Hepatocyte (in vitro differentiated cells): ENCODE data around the gene CCRL2. TPM values are rescaled to one million over a fixed set of nuclear protein-coding genes. Genes with fewer than 3 reads are reported as not detected.
A peak's percentile ranks its signal among the peaks of the same experiment; 100 is the strongest.

Source experiments
- DNase-seq: peaks from one replicate; pipeline ENCODE4 v3.0.0-alpha.2; 2016; ENCODE audit warnings: low spot score
- H2AFZ ChIP-seq: fragments of 200-600 bp; sonication (generic); 2 replicates; pipeline ENCODE4 v1.6.0; 2016; ENCODE audit warnings: antibody characterized with exemption, mild to moderate bottlenecking
- H3K27ac ChIP-seq: fragments of 200-600 bp; sonication (generic); 2 replicates; pipeline ENCODE4 v1.5.1; 2016; ENCODE audit warnings: mild to moderate bottlenecking
- H3K27me3 ChIP-seq: fragments of 200-600 bp; sonication (generic); 2 replicates; pipeline ENCODE4 v1.6.1; 2016
- H3K36me3 ChIP-seq: fragments of 200-600 bp; sonication (generic); replicated peaks from 2 replicates; pipeline ENCODE4 v1.5.1; 2016; ENCODE audit warnings: low read depth; ENCODE audit not compliant: insufficient read depth
- H3K4me1 ChIP-seq: fragments of 200-600 bp; sonication (generic); 2 replicates; pipeline ENCODE4 v1.5.1; 2016; ENCODE audit warnings: mild to moderate bottlenecking, moderate library complexity; ENCODE audit not compliant: insufficient read depth
- H3K4me2 ChIP-seq: fragments of 200-600 bp; sonication (generic); 2 replicates; pipeline ENCODE4 v1.6.0; 2016
- H3K4me3 ChIP-seq: fragments of 200-600 bp; sonication (generic); 2 replicates; pipeline ENCODE4 v1.5.1; 2016; ENCODE audit warnings: mild to moderate bottlenecking
- H3K79me2 ChIP-seq: fragments of 200-600 bp; sonication (generic); 2 replicates; pipeline ENCODE4 v1.6.0; 2017; ENCODE audit warnings: mild to moderate bottlenecking
- H3K9me2 ChIP-seq: fragments of 200-600 bp; sonication (generic); replicated peaks from 2 replicates; pipeline ENCODE4 v1.6.0; 2017; ENCODE audit warnings: mild to moderate bottlenecking; ENCODE audit not compliant: insufficient read depth
- H3K9me3 ChIP-seq: fragments of 200-600 bp; sonication (generic); 2 replicates; pipeline ENCODE4 v1.5.1; 2016; ENCODE audit warnings: low read depth, mild to moderate bottlenecking
- H4K20me1 ChIP-seq: fragments of 200-600 bp; sonication (generic); 2 replicates; pipeline ENCODE4 v1.6.0; 2016; ENCODE audit warnings: mild to moderate bottlenecking; ENCODE audit not compliant: insufficient read depth, poor library complexity, severe bottlenecking
- EZH2 ChIP-seq: fragments of 200-600 bp; sonication (generic); IDR thresholded peaks from 2 replicates; pipeline ENCODE4 v1.6.1; 2016; ENCODE audit warnings: antibody characterized with exemption, mild to moderate bottlenecking, borderline replicate concordance
- EZH2phosphoT487 ChIP-seq: fragments of 200-600 bp; sonication (generic); IDR thresholded peaks from one replicate; pipeline ENCODE4 v1.6.1; 2018; ENCODE audit warnings: antibody characterized with exemption, mild to moderate bottlenecking, low read depth, moderate library complexity; ENCODE audit not compliant: unreplicated experiment, severe bottlenecking
- WGBS: methylation state at CpG from one replicate; pipeline ENCODE4 v1.1.6; 2016; ENCODE audit warnings: low lambda C conversion rate; ENCODE audit errors: missing lambda C conversion rate; 5-methylcytosine and 5-hydroxymethylcytosine counted together
- polyA plus RNA-seq: library from polyadenylated mRNA; unstranded; fragments of >200 nt; fragmentation: Nextera tagmentation; extraction: Ambion mirVana; gene quantifications from 2 replicates; pipeline ENCODE4 v1.2.1, GENCODE V29; 2016
- total RNA-seq: library from RNA; depleted of rRNA; stranded (reverse); fragments of >200 nt; gene quantifications from 2 replicates; pipeline ENCODE4 v1.2.3, GENCODE V29; 2014
- TF ChIP-seq, protein P1 (sequence below): fragments of 200-600 bp; sonication (generic); IDR thresholded peaks from 2 replicates; pipeline ENCODE4 v1.5.1; 2016; ENCODE audit warnings: antibody characterized with exemption, mild to moderate bottlenecking; ENCODE audit not compliant: poor library complexity

CCRL2 gene
- total and polyA plus RNA-seq, 2 experiments from 2014 or later: 1.5 to 4.0 TPM

DNA sequence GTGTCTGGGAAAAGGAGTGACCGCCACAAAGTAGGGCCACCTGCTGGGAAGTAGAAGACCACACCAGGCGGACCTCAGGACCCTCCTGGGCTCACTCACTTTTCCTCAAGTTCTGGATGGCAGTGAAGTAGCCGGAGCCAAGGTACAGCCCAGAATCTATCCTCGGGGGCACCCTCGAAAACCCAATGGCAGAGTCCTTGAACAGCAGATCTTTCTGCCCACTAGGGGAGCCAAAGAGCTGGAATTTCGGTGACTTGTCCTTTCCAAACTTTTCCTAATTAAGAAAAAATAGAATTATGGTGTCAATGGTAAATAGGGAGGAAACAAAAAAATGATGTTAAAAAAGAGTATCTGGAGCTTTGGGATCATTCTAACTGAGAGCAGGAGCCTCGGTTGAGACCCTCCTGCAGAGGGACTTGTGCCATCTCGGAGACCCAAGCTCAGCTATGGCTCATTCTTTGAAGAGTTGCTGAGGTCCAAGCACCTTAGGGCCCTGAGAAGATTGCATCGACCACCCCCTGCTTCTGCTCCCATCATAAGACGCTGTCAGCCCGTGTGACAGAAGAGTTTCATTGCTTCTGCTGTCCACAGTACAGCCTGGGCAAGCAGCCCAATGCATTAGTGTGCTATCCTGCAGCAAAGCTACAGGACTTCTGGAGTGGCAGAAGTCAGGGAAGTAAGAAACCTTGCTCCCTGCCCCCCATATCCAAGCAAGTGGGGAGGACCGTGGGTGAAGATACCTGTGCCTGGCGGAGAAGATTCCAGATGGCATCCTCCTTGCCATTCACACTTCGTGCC, 42.9 kb downstream of the CCRL2 start:
- 85% methylated on average over 14 of the region's 14 CpGs for WGBS
- no peak for DNase-seq
- no peak overlapping the region for H3K4me2 ChIP-seq
- H3K9me3 ChIP-seq: no peaks in the 10 kb centered on the region
- TF ChIP-seq EZH2: no peak
- TF ChIP-seq, protein P1, sequence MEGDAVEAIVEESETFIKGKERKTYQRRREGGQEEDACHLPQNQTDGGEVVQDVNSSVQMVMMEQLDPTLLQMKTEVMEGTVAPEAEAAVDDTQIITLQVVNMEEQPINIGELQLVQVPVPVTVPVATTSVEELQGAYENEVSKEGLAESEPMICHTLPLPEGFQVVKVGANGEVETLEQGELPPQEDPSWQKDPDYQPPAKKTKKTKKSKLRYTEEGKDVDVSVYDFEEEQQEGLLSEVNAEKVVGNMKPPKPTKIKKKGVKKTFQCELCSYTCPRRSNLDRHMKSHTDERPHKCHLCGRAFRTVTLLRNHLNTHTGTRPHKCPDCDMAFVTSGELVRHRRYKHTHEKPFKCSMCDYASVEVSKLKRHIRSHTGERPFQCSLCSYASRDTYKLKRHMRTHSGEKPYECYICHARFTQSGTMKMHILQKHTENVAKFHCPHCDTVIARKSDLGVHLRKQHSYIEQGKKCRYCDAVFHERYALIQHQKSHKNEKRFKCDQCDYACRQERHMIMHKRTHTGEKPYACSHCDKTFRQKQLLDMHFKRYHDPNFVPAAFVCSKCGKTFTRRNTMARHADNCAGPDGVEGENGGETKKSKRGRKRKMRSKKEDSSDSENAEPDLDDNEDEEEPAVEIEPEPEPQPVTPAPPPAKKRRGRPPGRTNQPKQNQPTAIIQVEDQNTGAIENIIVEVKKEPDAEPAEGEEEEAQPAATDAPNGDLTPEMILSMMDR: peak; percentile 43
- H3K9me2 ChIP-seq: no peaks in the 10 kb centered on the region
- no peaks in the 10 kb centered on the region for H3K79me2 ChIP-seq
- no peak overlapping the region for H3K27ac ChIP-seq
- H2AFZ ChIP-seq: no peak overlapping the region
- no peaks in the 10 kb centered on the region for H3K36me3 ChIP-seq
- no peaks in the 10 kb centered on the region for H4K20me1 ChIP-seq
- no peaks in the 10 kb centered on the region for H3K27me3 ChIP-seq
- no peak overlapping the region for H3K4me3 ChIP-seq
- no peaks in the 10 kb centered on the region for H3K4me1 ChIP-seq

DNA sequence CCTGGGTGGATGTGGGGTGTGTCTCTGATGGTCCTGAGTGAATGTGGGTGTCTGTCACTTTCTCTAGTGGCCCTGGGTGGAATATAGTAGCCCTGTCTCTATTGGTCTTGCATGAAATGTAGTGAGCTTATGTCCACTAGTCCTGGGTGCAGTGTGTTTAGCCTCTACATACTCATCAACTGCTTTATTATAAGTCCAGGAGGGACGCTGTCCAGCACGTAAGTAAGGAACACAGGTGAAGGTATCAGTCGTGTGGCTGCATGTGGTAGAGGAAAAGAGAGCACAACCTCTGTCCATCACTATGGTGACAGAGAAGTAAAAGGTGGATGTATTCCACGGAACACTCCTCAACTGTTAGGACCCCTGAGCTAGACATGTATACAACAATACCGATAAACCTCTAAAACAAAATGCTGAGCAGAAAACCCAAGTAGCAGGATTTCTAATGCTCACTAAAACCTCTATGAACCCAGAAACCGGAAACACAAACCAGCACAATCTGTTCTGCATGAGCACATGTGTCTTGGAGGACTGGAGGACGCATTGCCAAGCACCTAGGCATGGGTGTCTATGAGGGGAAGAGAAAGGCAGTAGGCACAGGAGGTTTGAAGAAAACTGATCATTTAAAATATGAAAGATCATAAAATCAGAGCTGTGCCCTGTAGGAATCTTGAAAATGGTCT, 46.6 kb downstream of the CCRL2 start:
- no peak overlapping the region for H3K27ac ChIP-seq
- H4K20me1 ChIP-seq: no peaks in the 10 kb centered on the region
- H3K9me2 ChIP-seq: no peaks in the 10 kb centered on the region
- TF ChIP-seq, protein P1: no peak
- TF ChIP-seq EZH2phosphoT487: no peak
- TF ChIP-seq EZH2: no peak
- H3K9me3 ChIP-seq: no peaks in the 10 kb centered on the region
- no peak overlapping the region for H3K4me2 ChIP-seq
- no peaks in the 10 kb centered on the region for H3K79me2 ChIP-seq
- no peaks in the 10 kb centered on the region for H3K4me1 ChIP-seq
- no peaks in the 10 kb centered on the region for H3K27me3 ChIP-seq
- no peaks in the 10 kb centered on the region for H3K36me3 ChIP-seq
- no peak for DNase-seq
- H3K4me3 ChIP-seq: no peak overlapping the region
- no peak overlapping the region for H2AFZ ChIP-seq
- WGBS: 69% methylated on average over 7 of the region's 7 CpGs

DNA sequence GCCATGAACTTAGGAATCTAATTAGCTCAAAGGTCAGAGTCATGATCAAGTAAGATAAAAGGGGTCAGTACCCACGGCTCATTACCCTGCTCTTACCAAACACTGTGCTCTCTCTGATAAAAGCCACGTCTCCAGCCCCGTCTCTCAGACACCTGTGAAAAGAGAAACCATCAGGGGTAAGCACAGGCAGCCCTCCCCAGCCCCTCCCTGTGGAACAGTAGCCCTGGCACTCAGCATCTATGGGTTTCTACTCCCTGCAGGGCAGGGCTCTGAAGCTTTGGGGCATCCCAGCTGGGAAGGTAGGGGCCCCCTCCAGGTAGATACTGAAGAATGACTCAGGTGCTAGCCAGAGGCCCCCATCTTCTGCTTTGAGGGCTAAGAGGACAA, 47.1 kb downstream of the CCRL2 start:
- DNase-seq: no peak
- H4K20me1 ChIP-seq: no peaks in the 10 kb centered on the region
- no peaks in the 10 kb centered on the region for H3K36me3 ChIP-seq

More for the DNA sequence above, 47.1 kb downstream of the CCRL2 start:
- Histone ChIP-seq H3K79me2 (no peaks in the 10 kb centered on the region), H3K4me1 (no peaks in the 10 kb centered on the region), H3K27ac (no peak overlapping the region), H3K9me3 (no peaks in the 10 kb centered on the region), H3K27me3 (no peaks in the 10 kb centered on the region), H3K9me2 (no peaks in the 10 kb centered on the region), H3K4me2 (no peak overlapping the region), H2AFZ (no peak overlapping the region), H3K4me3 (no peak overlapping the region)
- TF ChIP-seq EZH2 (no peak), EZH2phosphoT487 (no peak)
- TF ChIP-seq, protein P1: no peak
- WGBS: 44% methylated on average over 3 of the region's 3 CpGs
